Umbilical cord (tissue), 2 donors: ENCODE measurements around the gene HBS1L. TPM values are rescaled to one million over a fixed set of nuclear protein-coding genes. Genes with fewer than 3 reads are reported as not detected.

ENCODE experiments used
- DNase-seq: peaks from one replicate; pipeline ENCODE4 v3.0.0-alpha.2; 2015; ENCODE audit warnings: low spot score
- total RNA-seq: library from RNA; depleted of rRNA; stranded (reverse); fragments of >200 nt; gene quantifications from one replicate; pipeline ENCODE4 v1.2.3, GENCODE V29; 2014; ENCODE audit warnings: low replicate concordance; ENCODE audit not compliant: insufficient read depth

HBS1L gene
- total RNA-seq, 1 donor from 2014 or later, result 96.5 TPM

- no peak for DNase-seq
Measured at GRCh38 chr6:134999107-134999506, 55.5 kb downstream of the HBS1L start.

- no peak for DNase-seq
Measured at GRCh38 chr6:134997133-134997995, 57.3 kb downstream of the HBS1L start.

- DNase-seq, result no peak
Measured at GRCh38 chr6:134995536-134995935, 59.1 kb downstream of the HBS1L start.

GRCh38 chr6:134994431-134994830, 60.2 kb downstream of the HBS1L start:
- no peak for DNase-seq

GRCh38 chr6:134992155-134992554, 62.5 kb downstream of the HBS1L start:
- no peak for DNase-seq

GRCh38 chr6:134990262-134990661, 64.4 kb downstream of the HBS1L start:
- DNase-seq, result no peak

- no peak for DNase-seq
Measured at GRCh38 chr6:134984821-134985220, 69.8 kb downstream of the HBS1L start.

GRCh38 chr6:134983823-134984222, 70.8 kb downstream of the HBS1L start:
- DNase-seq, result no peak

DNA sequence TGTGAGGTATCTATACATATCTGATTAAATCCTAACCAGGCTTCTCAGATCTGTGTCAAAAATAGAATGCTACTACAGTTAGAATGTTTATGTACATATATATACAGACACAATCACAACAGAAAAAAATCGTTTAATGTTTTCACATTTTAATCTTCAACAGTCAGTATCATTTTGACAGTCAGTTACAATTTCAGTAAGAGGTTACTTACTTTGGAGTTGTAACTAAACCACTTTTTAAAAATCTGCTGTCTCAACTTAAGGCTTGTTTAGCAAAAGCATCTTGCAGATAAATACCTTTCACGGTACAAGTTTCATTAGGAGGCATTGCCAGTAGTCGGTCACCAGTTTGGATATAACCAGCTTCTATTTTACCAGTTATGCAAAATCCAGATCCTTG, 72.5 kb downstream of the HBS1L start:
- DNase-seq, result no peak

DNA sequence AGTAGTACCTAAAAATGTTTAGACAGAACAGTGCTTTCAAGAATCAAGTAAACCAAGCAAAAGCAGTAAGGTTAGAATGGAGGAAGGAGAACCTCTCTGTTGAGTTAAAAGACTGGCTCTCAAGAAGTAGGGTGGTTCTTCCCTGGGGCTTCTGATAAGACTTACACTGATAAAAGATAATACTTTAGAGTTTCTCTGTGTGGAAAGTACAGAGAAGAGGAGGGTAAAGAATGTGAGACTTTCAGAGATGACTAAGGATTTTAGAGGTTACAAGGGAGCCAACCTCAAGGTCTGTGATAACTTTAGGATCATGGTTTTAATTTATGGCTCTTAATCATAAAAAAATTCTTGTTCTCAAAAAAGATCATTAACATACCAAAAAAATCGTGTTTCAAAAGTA, 73.8 kb downstream of the HBS1L start:
- DNase-seq, result peak; percentile 2

- no peak for DNase-seq
Measured at GRCh38 chr6:134979142-134979541, 75.5 kb downstream of the HBS1L start.

DNA sequence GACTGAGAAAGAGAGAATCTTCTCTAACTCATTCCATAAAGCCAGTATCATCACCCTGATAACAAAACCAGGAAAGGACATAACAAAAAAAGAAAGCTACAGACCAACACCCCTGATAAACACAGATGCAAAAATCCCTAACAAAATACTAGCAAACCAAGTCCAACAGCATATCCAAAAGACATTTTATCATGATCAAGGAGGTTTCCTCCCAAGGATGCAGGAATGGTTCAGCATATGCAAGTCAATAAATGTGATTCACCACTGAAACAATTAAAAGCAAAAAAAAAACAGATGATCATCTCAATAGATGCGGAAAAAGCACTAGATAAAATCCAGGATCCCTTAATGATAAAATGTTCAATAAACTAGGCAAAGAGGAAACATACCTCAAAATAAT, 80.3 kb downstream of the HBS1L start:
- DNase-seq, result no peak

DNA sequence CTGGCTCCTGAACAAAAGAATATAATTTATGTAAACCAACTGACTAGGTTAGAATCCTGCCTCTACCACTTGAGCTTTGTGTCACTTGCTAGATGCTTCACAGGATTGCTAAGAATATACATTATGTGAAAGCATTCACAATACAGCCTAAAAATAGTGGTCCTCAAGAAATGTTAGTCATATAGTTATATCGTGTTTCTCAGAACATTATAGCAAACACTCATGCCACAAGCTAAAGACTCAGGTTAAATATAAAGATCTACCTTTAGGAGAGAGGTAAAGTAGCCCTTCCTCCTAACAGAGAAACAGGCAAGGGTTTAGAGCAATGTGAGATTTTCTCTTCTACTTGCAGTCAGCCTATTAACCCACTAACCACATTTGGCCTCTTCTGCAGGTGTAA, 86.9 kb downstream of the HBS1L start:
- DNase-seq, result no peak

GRCh38 chr6:134964451-134965203, 90.0 kb downstream of the HBS1L start:
- no peak for DNase-seq

DNA sequence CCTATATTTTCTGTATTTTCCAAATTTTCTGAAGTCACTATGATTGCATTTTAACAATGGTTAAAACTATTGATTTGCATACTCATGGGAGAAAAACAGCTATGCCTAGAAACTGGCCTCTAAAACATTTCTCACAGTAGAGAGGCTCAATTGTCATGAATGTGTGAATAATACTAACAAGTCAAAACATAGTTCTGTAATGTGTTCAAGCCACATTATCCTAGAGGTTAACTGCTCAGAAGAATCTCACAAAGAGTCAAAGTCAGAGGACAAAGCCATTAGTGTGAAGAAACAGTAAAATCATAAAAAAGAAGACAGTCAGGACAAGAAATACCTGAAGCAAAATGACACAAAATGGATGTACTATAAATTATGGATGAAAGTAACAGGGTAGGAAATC, 92.2 kb downstream of the HBS1L start:
- DNase-seq, result peak; percentile 18

GRCh38 chr6:134961366-134961765, 93.3 kb downstream of the HBS1L start:
- DNase-seq, result no peak

DNA sequence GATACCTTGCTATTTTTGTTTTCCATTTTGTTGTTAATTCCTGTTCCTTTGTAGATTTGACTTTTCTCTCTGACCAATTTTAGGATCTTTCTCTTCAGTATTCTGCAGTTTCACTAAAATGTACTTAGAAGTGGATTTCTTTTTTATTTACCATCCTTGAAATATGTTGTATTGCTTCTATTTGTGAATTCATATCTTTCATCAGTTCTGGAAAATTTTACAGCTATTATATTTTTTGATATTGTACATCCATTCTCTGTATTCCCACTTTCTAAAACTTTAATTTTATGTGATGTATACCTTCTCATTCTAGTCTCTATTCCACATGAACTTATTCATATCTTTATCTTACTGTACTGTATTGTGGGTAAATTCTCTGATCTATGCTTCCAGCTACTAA, 95.0 kb downstream of the HBS1L start:
- DNase-seq, result no peak

DNA sequence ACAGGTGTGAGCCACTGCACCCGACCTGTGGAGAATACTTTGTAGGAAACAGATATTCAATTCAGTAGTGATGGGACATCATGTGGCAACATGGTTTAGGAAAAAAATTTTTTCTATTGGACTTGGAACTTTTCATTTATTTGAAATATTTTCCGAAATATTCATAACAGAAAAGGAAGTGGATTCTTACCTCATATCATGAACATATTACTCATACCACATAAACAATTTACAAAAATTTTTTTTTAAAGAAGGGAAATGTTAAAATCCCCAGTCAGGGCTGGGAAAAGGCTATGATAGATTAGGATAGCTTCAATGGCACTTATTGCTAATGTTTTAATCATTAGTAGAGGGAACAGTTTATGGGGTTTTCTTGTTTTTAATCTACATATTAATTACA, 97.9 kb downstream of the HBS1L start:
- DNase-seq, result no peak

DNA sequence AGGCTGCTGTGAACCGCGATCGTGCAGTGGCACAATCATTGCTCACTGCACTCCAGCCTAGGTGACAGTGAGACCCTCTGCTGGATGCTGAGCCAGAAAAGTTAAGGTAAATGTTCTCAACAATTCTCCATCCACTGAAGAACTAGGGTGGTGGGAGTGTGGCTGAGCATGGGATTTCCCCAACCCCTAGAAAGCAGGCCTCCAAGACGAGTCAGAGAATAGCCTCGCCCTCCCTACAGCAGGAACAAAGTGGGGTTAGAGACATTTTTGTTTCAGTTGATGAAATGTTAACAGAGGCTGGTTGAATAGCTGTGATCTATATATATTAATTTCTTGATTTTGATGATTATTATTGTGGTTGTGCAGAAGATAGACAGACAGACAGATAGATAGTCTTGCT, 98.6 kb downstream of the HBS1L start:
- no peak for DNase-seq

DNA sequence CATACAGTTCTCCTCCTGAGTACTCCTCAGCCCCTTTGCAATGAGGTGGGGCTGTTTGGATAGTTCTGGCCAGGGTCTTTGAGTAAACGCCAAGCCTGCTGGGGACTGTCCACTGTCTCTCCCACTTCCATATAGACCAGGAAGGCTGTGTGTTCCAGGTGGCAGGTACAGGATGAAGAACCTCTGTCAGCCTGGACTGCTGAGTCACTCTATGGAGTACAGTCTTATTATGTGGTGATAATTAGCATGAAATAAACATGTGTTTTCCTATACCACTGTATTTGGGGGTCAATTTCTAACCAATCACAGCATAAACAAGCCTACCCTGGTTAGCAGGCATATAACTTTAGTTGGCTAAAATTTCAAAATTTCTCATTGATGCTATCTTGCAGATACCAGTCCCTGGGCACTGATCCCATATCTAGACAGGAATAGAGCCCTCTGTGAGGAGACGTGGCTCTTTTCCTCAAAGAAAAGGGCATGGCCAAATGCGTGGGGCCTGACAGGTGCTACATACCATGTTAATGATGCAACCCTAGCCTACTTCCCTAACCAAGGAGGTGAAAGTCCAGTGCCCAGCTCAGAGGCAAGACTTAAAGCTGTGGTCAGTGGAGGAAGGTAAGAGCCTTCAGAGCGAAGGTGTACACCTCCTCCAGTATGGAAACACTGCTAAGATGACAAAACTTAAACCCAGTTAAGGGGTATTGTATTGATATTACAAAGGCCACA, 100.2 kb downstream of the HBS1L start:
- no peak for DNase-seq

- DNase-seq, result no peak
Measured at GRCh38 chr6:134951494-134952263, 102.9 kb downstream of the HBS1L start.

DNA sequence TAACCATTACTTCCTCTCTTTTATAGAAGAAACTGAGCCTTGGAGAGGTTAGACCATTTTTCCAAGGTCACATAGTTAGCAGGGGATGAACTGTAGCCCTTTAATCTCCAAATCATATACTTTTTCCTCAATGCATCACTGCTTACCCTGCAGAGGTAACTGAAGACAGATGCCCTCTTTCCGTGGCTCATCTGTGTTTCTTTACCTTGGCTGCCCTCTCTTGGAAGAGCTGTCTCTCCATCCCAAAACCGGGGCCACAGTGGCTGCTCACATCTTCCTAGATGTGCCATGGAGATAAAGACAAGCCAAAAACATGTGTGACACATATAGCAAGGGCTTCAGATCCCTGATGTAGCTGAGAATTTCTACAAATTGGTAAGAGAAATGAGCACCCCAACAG, 104.1 kb downstream of the HBS1L start:
- DNase-seq, result no peak
